Prostate gland (tissue), 2 donors: ENCODE results near the gene TOM1.

Source experiments
- POLR2A ChIP-seq: fragments of 450-650 bp; IDR thresholded peaks from one replicate; pipeline ENCODE4 v1.6.1; 2016; ENCODE audit warnings: antibody characterized with exemption, mild to moderate bottlenecking
- POLR2AphosphoS5 ChIP-seq: sonication (generic); formaldehyde crosslinking; IDR thresholded peaks from one replicate; pipeline ENCODE4 v1.6.1; 2017; ENCODE audit warnings: antibody characterized with exemption
- TF ChIP-seq, protein P1 (sequence below), 4 experiments: fragments of 200-600 bp in 2 of 4; fragments of 450-650 bp in 2 of 4; sonication (generic) in 2 of 4; IDR thresholded peaks; 1 replicate in 3 of 4; 2 replicates in 1 of 4; pipeline ENCODE4 v1.5.1; 2016 to 2019; ENCODE audit warnings: antibody characterized with exemption in 4 of 4, mild to moderate bottlenecking in 2 of 4, moderate library complexity in 2 of 4

DNA sequence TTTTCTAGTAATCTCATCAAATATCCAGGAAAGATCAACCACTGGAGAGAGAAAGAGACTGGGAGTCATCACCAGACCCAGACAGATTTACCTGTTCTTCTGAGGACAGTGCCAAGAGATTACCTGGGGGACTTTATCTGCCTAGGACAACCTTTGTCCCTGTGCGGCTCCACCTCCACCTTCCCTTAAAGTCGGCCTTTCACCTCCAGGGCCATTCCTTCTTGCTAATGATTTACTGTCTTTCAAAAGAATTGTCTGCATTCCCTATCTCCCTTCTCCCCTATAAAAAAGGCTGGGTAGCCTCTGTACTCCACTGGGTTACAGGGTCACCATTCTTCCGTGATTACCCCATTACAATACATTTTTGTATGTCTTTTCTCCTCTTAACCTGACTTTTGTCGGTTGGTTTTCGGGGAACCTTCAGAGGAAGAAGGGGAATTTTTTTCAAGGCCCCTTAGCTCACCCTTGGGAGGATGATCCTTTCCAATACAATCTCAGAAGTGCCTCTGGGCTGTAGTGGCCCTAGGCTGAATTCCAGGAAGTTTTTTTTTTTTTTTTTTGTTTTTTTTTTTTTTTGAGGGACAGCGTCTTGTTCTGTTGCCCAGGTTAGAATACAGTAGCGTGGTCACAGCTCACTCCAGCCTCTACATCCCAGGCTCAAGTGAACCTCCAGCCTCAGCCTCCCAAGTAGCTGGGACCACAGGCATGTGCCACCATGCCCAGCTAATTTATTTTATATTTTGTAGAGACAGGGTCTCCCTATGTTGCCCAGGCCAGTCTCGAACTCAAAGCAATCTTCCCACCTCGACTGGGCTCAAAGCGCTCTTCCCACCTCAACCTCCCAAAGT, 79.7 kb downstream of the TOM1 start:
- TF ChIP-seq, protein P1, sequence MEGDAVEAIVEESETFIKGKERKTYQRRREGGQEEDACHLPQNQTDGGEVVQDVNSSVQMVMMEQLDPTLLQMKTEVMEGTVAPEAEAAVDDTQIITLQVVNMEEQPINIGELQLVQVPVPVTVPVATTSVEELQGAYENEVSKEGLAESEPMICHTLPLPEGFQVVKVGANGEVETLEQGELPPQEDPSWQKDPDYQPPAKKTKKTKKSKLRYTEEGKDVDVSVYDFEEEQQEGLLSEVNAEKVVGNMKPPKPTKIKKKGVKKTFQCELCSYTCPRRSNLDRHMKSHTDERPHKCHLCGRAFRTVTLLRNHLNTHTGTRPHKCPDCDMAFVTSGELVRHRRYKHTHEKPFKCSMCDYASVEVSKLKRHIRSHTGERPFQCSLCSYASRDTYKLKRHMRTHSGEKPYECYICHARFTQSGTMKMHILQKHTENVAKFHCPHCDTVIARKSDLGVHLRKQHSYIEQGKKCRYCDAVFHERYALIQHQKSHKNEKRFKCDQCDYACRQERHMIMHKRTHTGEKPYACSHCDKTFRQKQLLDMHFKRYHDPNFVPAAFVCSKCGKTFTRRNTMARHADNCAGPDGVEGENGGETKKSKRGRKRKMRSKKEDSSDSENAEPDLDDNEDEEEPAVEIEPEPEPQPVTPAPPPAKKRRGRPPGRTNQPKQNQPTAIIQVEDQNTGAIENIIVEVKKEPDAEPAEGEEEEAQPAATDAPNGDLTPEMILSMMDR (IDR thresholded peaks at IDR 0.05) = no peak
- TF ChIP-seq POLR2AphosphoS5 (no peak), POLR2A (no peak)
